ENCODE results near the gene GALNT16. TPM values are rescaled to one million over a fixed set of nuclear protein-coding genes. Genes with fewer than 3 reads are reported as not detected.

The GALNT16 gene
- total RNA-seq, 5 donors from 2014 or later (not counting 1 experiment from before 2014, with no cell fraction given), result 0.13 to 0.46 TPM; not detected in 3

DNA sequence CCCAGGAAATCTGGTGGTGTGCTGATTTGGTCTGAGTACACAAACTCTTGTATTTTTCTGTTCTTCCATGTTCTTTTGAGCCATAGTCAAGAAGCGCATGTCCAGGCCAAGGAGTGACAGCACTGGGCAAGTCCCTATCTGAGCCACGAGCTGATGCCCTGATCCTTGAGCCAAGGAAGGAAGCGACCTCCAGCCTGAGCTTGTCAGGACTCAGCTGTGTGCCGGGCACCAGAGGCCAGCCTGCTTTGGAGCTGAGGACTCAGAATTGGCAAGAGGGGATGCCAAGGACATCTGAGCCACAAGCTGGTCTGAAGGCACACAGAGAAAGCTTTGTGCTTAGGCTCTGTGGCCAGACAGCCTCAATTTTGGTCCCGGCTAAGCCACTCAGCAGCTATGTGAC is 52.6 kb downstream of the GALNT16 start:
- POLR2A ChIA-PET, result no interaction called here
- peak in 1 of 35 experiments; percentile 8 for DNase-seq
- peaks cover 0 to 4% (median 3%) of the 10 kb centered on the region in 3 donors for H3K9me3 Mint-ChIP-seq

DNA sequence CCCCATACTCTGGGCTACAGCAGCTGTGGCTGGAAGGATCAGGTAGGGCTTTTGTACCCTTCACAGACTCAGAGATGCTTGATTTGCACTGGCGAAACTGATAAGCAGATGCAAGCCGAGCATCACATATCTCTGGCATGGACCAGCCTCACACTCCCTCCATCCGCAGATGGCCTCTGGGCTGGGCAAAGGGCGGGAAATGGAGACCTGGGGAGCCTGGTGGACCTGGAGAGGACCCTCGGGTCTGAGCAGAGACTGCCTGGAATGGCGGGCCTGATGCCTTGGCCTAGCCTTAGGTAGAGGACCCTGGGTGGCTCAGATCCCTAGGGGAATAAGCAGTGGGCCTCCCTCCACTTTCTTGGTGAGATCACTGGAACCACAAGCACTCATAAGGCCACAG is 53.2 kb downstream of the GALNT16 start:
- POLR2A ChIA-PET, result no interaction called here
- ATAC-seq (replicated peaks in 1 of 4), result no peak

More for the DNA sequence above, 52.6 kb downstream of the GALNT16 start:
- no peak for ATAC-seq (replicated peaks in 1 of 4)
- CTCF ChIA-PET, result no interaction called here
- Histone ChIP-seq H3K4me1 (ENCODE audit: control insufficient read depth in 1 of 2, extremely low read depth in 1 of 2, insufficient read depth in 2 of 2, low read length in 2 of 2) (no peaks in the 10 kb centered on the region), H3K4me3 (ENCODE audit: control insufficient read depth in 1 of 2, extremely low read depth in 1 of 2, low read length in 1 of 2) (no peak overlapping the region), H3K36me3 (ENCODE audit: control insufficient read depth in 2 of 2, extremely low read depth in 1 of 2, insufficient read depth in 1 of 2, low read length in 1 of 2) (no peaks in the 10 kb centered on the region), H3K9me3 (no peaks in the 10 kb centered on the region), H3K27ac (ENCODE audit: low read length) (no peak overlapping the region), H3K27me3 (replicated peaks in 1 of 2; ENCODE audit: control insufficient read depth in 2 of 2, extremely low read depth in 1 of 2, insufficient read depth in 2 of 2, low read length in 1 of 2) (peaks cover 0 to 8% of the 10 kb centered on the region in 2 experiments)
- no peak overlapping the region for H3K4me3 Mint-ChIP-seq
- 81% methylated on average over 4 of the region's 5 CpGs for WGBS (ENCODE audit: insufficient coverage)
- H3K27me3 Mint-ChIP-seq, result peaks cover 16 to 19% of the 10 kb centered on the region in 2 donors
- H3K27ac Mint-ChIP-seq, result no peak overlapping the region
- H3K36me3 Mint-ChIP-seq, result no peaks in the 10 kb centered on the region
- no peaks in the 10 kb centered on the region for H3K4me1 Mint-ChIP-seq

DNA sequence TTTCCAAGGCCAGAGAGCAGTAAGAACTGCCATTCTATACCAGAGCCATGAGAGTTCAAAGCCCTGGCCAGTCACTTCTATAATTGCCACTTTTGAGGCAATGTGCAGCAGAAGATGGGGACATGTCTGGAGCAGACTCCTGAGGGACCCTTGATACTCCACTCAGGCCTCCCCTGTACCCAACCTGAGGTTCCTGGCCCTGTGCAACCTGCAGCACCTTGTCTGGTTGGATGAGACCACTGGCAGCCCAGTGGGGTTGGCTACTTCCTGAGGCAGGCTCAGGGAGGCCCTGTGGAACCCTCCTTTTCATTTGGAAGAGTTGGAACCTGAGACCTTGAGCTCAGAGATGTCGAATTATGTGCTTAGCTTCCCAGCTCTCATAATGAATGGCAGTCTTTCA is 54.4 kb downstream of the GALNT16 start:
- Histone ChIP-seq H3K36me3 (ENCODE audit: control insufficient read depth in 2 of 2, extremely low read depth in 1 of 2, insufficient read depth in 1 of 2, low read length in 1 of 2) (no peaks in the 10 kb centered on the region), H3K27ac (ENCODE audit: low read length) (no peak overlapping the region), H3K27me3 (replicated peaks in 1 of 2; ENCODE audit: control insufficient read depth in 2 of 2, extremely low read depth in 1 of 2, insufficient read depth in 2 of 2, low read length in 1 of 2) (peaks cover 0 to 2% of the 10 kb centered on the region in 2 experiments), H3K9me3 (no peaks in the 10 kb centered on the region), H3K4me3 (ENCODE audit: control insufficient read depth in 1 of 2, extremely low read depth in 1 of 2, low read length in 1 of 2) (no peak overlapping the region), H3K4me1 (ENCODE audit: control insufficient read depth in 1 of 2, extremely low read depth in 1 of 2, insufficient read depth in 2 of 2, low read length in 2 of 2) (no peaks in the 10 kb centered on the region)
- no peaks in the 10 kb centered on the region for H3K36me3 Mint-ChIP-seq
- H3K4me3 Mint-ChIP-seq, result no peak overlapping the region
- peaks cover 0 to 4% (median 3%) of the 10 kb centered on the region in 3 donors for H3K9me3 Mint-ChIP-seq
- peaks cover 12% of the 10 kb centered on the region in 2 donors for H3K27me3 Mint-ChIP-seq
- WGBS (ENCODE audit: insufficient coverage), result no CpG with 5 or more reads among the region's 1 CpG
- H3K27ac Mint-ChIP-seq, result no peak overlapping the region
- DNase-seq (peak in 1 of 35 experiments; percentile 8), ATAC-seq (replicated peaks in 1 of 4) (no peak)
- ChIA-PET CTCF (no interaction called here), POLR2A (no interaction called here)
- no peaks in the 10 kb centered on the region for H3K4me1 Mint-ChIP-seq

More for the DNA sequence above, 53.2 kb downstream of the GALNT16 start:
- peak in 1 of 35 experiments; percentile 13 for DNase-seq
- H3K9me3 Mint-ChIP-seq, result peaks cover 0 to 4% (median 3%) of the 10 kb centered on the region in 3 donors
- CTCF ChIA-PET, result no interaction called here
- WGBS (ENCODE audit: insufficient coverage), result 87% methylated on average over 6 of the region's 6 CpGs
- H3K4me3 ChIP-seq (ENCODE audit: control insufficient read depth in 1 of 2, extremely low read depth in 1 of 2, low read length in 1 of 2), result no peak overlapping the region
- H3K9me3 ChIP-seq, result no peaks in the 10 kb centered on the region
- H3K4me1 ChIP-seq (ENCODE audit: control insufficient read depth in 1 of 2, extremely low read depth in 1 of 2, insufficient read depth in 2 of 2, low read length in 2 of 2), result no peaks in the 10 kb centered on the region
- H3K36me3 ChIP-seq (ENCODE audit: control insufficient read depth in 2 of 2, extremely low read depth in 1 of 2, insufficient read depth in 1 of 2, low read length in 1 of 2), result no peaks in the 10 kb centered on the region
- H3K27me3 Mint-ChIP-seq, result peaks cover 12 to 16% of the 10 kb centered on the region in 2 donors
- no peaks in the 10 kb centered on the region for H3K4me1 Mint-ChIP-seq
- no peaks in the 10 kb centered on the region for H3K36me3 Mint-ChIP-seq
- peaks cover 0 to 4% of the 10 kb centered on the region in 2 experiments for H3K27me3 ChIP-seq (replicated peaks in 1 of 2; ENCODE audit: control insufficient read depth in 2 of 2, extremely low read depth in 1 of 2, insufficient read depth in 2 of 2, low read length in 1 of 2)
- no peak overlapping the region for H3K27ac Mint-ChIP-seq
- no peak overlapping the region for H3K4me3 Mint-ChIP-seq
- no peak overlapping the region for H3K27ac ChIP-seq (ENCODE audit: low read length)

DNA sequence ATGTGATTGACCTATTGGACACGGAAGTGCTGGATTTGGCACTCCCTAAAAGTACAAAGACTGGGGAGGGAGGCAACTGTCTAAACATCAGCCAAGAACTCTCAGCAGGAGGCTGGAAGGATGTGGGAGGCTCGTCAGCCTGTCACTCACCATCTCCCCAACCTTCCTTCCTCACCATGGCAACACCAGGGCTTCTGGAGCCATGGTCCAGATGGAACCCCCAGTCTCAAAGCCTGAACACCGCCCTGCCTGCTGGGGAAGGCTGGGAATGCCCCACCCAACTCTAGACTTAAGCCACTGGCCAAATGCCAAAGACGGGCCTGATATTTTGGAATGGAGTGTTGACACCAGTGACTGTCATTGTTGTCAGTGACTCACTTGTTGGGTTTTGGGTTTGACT is 55.3 kb downstream of the GALNT16 start:
- Mint-ChIP-seq H3K27me3 (peaks cover 6 to 12% of the 10 kb centered on the region in 2 donors), H3K27ac (no peak overlapping the region), H3K4me1 (no peaks in the 10 kb centered on the region), H3K36me3 (no peaks in the 10 kb centered on the region), H3K4me3 (no peak overlapping the region), H3K9me3 (peaks cover 0 to 4% (median 3%) of the 10 kb centered on the region in 3 donors)
- ChIA-PET POLR2A (no interaction called here), CTCF (no interaction called here)
- no CpG with 5 or more reads among the region's 4 CpGs for WGBS (ENCODE audit: insufficient coverage)
- ATAC-seq (replicated peaks in 1 of 4) (no peak), DNase-seq (peak in 1 of 35 experiments; percentile 11)
- Histone ChIP-seq H3K36me3 (ENCODE audit: control insufficient read depth in 2 of 2, extremely low read depth in 1 of 2, insufficient read depth in 1 of 2, low read length in 1 of 2) (no peaks in the 10 kb centered on the region), H3K4me1 (ENCODE audit: control insufficient read depth in 1 of 2, extremely low read depth in 1 of 2, insufficient read depth in 2 of 2, low read length in 2 of 2) (no peaks in the 10 kb centered on the region), H3K4me3 (ENCODE audit: control insufficient read depth in 1 of 2, extremely low read depth in 1 of 2, low read length in 1 of 2) (no peak overlapping the region), H3K27ac (ENCODE audit: low read length) (no peak overlapping the region), H3K27me3 (replicated peaks in 1 of 2; ENCODE audit: control insufficient read depth in 2 of 2, extremely low read depth in 1 of 2, insufficient read depth in 2 of 2, low read length in 1 of 2) (no peaks in the 10 kb centered on the region), H3K9me3 (no peaks in the 10 kb centered on the region)

DNA sequence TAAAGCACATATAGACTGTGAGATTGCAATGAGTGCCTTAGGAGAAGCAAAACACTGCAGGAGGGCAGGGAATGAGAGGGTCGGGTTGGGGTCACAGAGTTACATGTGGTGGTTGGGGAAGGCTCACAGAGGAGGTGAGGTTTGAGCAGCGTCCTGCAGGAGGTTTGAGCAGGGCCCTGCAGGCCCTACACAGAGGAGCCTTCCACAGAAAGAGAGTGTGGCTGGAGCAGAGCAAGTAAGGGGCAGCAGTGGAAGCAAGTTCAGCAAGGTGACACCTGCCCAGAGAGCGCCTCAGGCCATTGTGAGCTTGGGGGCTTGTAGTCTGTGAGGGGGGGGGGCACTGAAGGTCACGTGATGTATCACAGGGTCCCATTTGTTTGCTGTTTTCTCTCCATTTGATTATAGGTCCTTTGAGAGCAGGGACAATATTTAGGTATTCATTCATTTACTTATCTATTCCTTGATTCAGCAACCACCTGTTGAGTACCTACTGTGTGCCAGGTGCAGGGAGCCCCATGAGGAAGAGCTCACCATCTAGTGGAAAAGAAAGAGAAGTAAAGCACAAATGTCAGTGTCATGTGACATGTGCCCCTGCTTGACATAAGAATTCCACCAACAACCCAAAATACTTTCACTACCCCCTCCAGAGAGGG is 56.6 kb downstream of the GALNT16 start:
- H3K4me1 ChIP-seq (ENCODE audit: control insufficient read depth in 1 of 2, extremely low read depth in 1 of 2, insufficient read depth in 2 of 2, low read length in 2 of 2), result no peaks in the 10 kb centered on the region
- WGBS (ENCODE audit: insufficient coverage), result 75% methylated on average over 2 of the region's 4 CpGs
- no peak overlapping the region for H3K4me3 ChIP-seq (ENCODE audit: control insufficient read depth in 1 of 2, extremely low read depth in 1 of 2, low read length in 1 of 2)
- H3K4me1 Mint-ChIP-seq, result no peaks in the 10 kb centered on the region
- peaks cover 1 to 3% of the 10 kb centered on the region in 2 donors for H3K27me3 Mint-ChIP-seq
- no peaks in the 10 kb centered on the region for H3K9me3 ChIP-seq
- H3K36me3 Mint-ChIP-seq, result no peaks in the 10 kb centered on the region
- H3K36me3 ChIP-seq (ENCODE audit: control insufficient read depth in 2 of 2, extremely low read depth in 1 of 2, insufficient read depth in 1 of 2, low read length in 1 of 2), result no peaks in the 10 kb centered on the region
- ATAC-seq (replicated peaks in 1 of 4), result no peak
- H3K27ac ChIP-seq (ENCODE audit: low read length), result no peak overlapping the region
- CTCF ChIA-PET, result no interaction called here
- no peak overlapping the region for H3K4me3 Mint-ChIP-seq
- H3K27ac Mint-ChIP-seq, result no peak overlapping the region
- no peak for DNase-seq
- H3K27me3 ChIP-seq (replicated peaks in 1 of 2; ENCODE audit: control insufficient read depth in 2 of 2, extremely low read depth in 1 of 2, insufficient read depth in 2 of 2, low read length in 1 of 2), result no peaks in the 10 kb centered on the region
- peaks cover 0 to 4% (median 3%) of the 10 kb centered on the region in 3 donors for H3K9me3 Mint-ChIP-seq
- POLR2A ChIA-PET, result no interaction called here

DNA sequence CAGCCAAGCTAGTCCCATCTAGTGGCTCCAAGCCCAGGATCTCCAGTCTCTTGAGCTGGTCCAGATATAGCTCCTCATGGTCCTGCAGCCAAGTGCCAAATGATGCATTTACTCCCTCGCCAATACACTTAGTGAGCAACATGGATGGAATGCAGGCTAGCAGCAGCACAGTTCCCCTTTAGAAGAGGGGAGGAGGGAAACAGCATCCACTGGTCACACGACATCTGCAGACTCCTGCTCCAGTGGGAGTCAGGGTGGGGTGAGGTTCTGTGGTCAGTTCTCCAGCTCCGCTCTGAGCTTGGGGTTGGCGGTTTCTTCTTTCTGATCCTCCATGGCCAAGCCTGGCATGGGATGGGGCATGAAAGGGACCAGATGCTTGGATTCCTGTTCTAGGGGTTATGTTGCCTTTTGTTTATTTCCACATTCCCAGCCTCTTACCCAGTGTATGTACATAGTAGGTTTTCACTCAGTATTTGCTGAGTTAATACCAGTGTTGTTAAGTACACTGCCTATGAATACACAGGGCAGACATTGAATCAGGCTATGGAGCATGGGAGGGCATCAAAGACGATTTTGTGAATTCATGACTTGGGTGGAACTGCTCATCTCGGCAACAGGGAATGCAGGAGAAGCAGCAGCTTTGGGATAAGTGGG is 57.3 kb downstream of the GALNT16 start:
- ATAC-seq (replicated peaks in 1 of 4), result no peak
- no peaks in the 10 kb centered on the region for H3K9me3 ChIP-seq
- Mint-ChIP-seq H3K9me3 (peaks cover 0 to 4% (median 3%) of the 10 kb centered on the region in 3 donors), H3K4me3 (no peak overlapping the region), H3K27ac (no peak overlapping the region), H3K36me3 (no peaks in the 10 kb centered on the region), H3K27me3 (no peaks in the 10 kb centered on the region), H3K4me1 (no peaks in the 10 kb centered on the region)
- peak in 1 of 35 experiments; percentile 12 for DNase-seq
- no peaks in the 10 kb centered on the region for H3K36me3 ChIP-seq (ENCODE audit: control insufficient read depth in 2 of 2, extremely low read depth in 1 of 2, insufficient read depth in 1 of 2, low read length in 1 of 2)
- no peak overlapping the region for H3K4me3 ChIP-seq (ENCODE audit: control insufficient read depth in 1 of 2, extremely low read depth in 1 of 2, low read length in 1 of 2)
- POLR2A ChIA-PET, result no interaction called here
- no peaks in the 10 kb centered on the region for H3K27me3 ChIP-seq (replicated peaks in 1 of 2; ENCODE audit: control insufficient read depth in 2 of 2, extremely low read depth in 1 of 2, insufficient read depth in 2 of 2, low read length in 1 of 2)
- 85% methylated on average over 4 of the region's 6 CpGs for WGBS (ENCODE audit: insufficient coverage)
- CTCF ChIA-PET, result no interaction called here
- no peaks in the 10 kb centered on the region for H3K4me1 ChIP-seq (ENCODE audit: control insufficient read depth in 1 of 2, extremely low read depth in 1 of 2, insufficient read depth in 2 of 2, low read length in 2 of 2)
- H3K27ac ChIP-seq (ENCODE audit: low read length), result no peak overlapping the region
